GM15510 (cell line): ENCODE data around the gene TMEM80.

Source experiments
- POLR2A ChIP-seq: IDR thresholded peaks from 3 replicates; pipeline ENCODE4 v1.6.1; 2011; ENCODE audit warnings: borderline replicate concordance; ENCODE audit not compliant: insufficient read length; ENCODE audit errors: extremely low read depth

TMEM80 gene

GRCh38 chr11:704781-705645, 9.4 kb downstream of the TMEM80 start:
- TF ChIP-seq POLR2A, result no peak

GRCh38 chr11:705646-706438, 10.2 kb downstream of the TMEM80 start, which contains the start of gene EPS8L2:
EPS8L2 (plus strand) TSS chr11:706231; CDS start chr11:709408, 3,177 bp downstream.
- no peak for TF ChIP-seq POLR2A

GRCh38 chr11:706439-706956, 10.9 kb downstream of the TMEM80 start:
- TF ChIP-seq POLR2A, result no peak

GRCh38 chr11:706957-707816, 11.6 kb downstream of the TMEM80 start:
- no peak for TF ChIP-seq POLR2A

- TF ChIP-seq POLR2A, result no peak
Observed at GRCh38 chr11:707817-708420, 12.3 kb downstream of the TMEM80 start.

GRCh38 chr11:708511-708910, 12.9 kb downstream of the TMEM80 start:
- TF ChIP-seq POLR2A, result no peak

GRCh38 chr11:709109-709997, 13.7 kb downstream of the TMEM80 start:
- no peak for TF ChIP-seq POLR2A

GRCh38 chr11:714436-714835, 18.8 kb downstream of the TMEM80 start:
- TF ChIP-seq POLR2A, result no peak

GRCh38 chr11:719214-720016, 23.8 kb downstream of the TMEM80 start:
- no peak for TF ChIP-seq POLR2A

GRCh38 chr11:720017-720641, 24.5 kb downstream of the TMEM80 start:
- no peak for TF ChIP-seq POLR2A

- no peak for TF ChIP-seq POLR2A
Observed at GRCh38 chr11:720642-721246, 25.1 kb downstream of the TMEM80 start.
